OCI-LY3 (cell line): ENCODE measurements around the gene PTCHD4.

Experiments
- CTCF ChIP-seq: fragments of 200-600, 300-600 bp; sonication (generic); IDR thresholded peaks from 2 replicates; pipeline ENCODE4 v1.5.1; 2014; ENCODE audit warnings: antibody characterized with exemption, low read length, low read depth
- EZH2phosphoT487 ChIP-seq: fragments of 200-600 bp; shearing (Covaris generic); IDR thresholded peaks from 2 replicates; pipeline ENCODE4 v1.6.1; 2018; ENCODE audit warnings: antibody characterized with exemption, mixed run types, low read depth

GRCh38 chr6:48113130-48113529 is 2.1 kb upstream of the PTCHD4 start:
- no peak for TF ChIP-seq CTCF
- no peak for TF ChIP-seq EZH2phosphoT487
